GM12878 (cell line): ENCODE data around the gene KCNMB3.

Experiments used
- ATF7 ChIP-seq: fragments of 450-650 bp; IDR thresholded peaks from 2 replicates; pipeline ENCODE4 v1.6.1; 2016; ENCODE audit warnings: low read depth, mild to moderate bottlenecking
- CHD4 ChIP-seq: fragments of 200-600 bp; sonication (generic); IDR thresholded peaks from 2 replicates; pipeline ENCODE4 v1.6.1; 2016; ENCODE audit warnings: mild to moderate bottlenecking
- CTCF ChIP-seq, 3 experiments: IDR thresholded peaks in 2 of 3; conservative IDR thresholded peaks in 1 of 3; 2 replicates each; pipeline ENCODE4 v1.5.1; 2011; ENCODE audit warnings: low read depth in 3 of 3, low read length in 3 of 3, mild to moderate bottlenecking in 3 of 3, control low read depth in 2 of 3, moderate library complexity in 2 of 3, inconsistent platforms in 1 of 3, mixed read lengths in 1 of 3; ENCODE audit not compliant: control insufficient read depth in 2 of 3, insufficient read depth in 1 of 3; ENCODE audit errors: extremely low read depth in 1 of 3
- ZNF24 ChIP-seq: fragments of 450-650 bp; IDR thresholded peaks from 2 replicates; pipeline ENCODE4 v1.6.1; 2017; ENCODE audit warnings: antibody characterized with exemption, mild to moderate bottlenecking

- TF ChIP-seq ATF7 = no peak
- TF ChIP-seq ZNF24 = no peak
- TF ChIP-seq CHD4 = no peak
- no peak for TF ChIP-seq CTCF (IDR thresholded peaks at IDR 0.05 in 2 of 3, conservative IDR thresholded peaks at IDR 0.05 in 1 of 3; ENCODE audit: control insufficient read depth in 2 of 3, extremely low read depth in 1 of 3, insufficient read depth in 1 of 3, low read depth in 3 of 3, low read length in 3 of 3)
Measured at GRCh38 chr3:179263134-179263533, 12.2 kb upstream of the KCNMB3 start.
